PC-3 (cell line): ENCODE measurements around the gene ERICH2.

Source experiments
- EZH2phosphoT487 ChIP-seq: fragments of 300-600 bp; sonication (generic); IDR thresholded peaks from 2 replicates; pipeline ENCODE4 v1.6.1; 2018; ENCODE audit warnings: mild to moderate bottlenecking, antibody characterized with exemption, low read length, borderline replicate concordance
- TF ChIP-seq, protein P1 (sequence below): fragments of 300-600 bp; sonication (generic); conservative IDR thresholded peaks from 2 replicates; pipeline ENCODE4 v1.5.1; 2017; ENCODE audit warnings: antibody characterized with exemption, low read depth, mild to moderate bottlenecking, low read length

DNA sequence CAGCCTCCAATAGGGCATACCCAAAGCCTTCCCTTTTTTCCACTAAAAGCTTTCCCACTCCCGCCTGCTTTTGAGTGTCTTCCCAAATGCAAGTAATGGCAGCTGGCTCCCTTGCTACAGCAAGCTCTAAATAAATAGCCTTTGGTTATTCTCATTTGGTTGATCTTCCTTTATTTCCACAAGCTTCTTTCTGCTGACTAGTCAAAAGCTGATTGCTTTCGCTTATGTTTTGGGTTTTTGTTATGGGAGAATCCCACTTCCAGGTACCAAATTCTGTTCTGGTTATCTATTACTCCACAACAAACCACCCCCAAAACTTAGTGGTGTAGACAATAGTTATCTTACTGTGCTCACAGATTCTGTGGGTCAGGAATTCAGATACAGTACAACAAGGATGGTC is 32.8 kb upstream of the ERICH2 start:
- TF ChIP-seq, protein P1, sequence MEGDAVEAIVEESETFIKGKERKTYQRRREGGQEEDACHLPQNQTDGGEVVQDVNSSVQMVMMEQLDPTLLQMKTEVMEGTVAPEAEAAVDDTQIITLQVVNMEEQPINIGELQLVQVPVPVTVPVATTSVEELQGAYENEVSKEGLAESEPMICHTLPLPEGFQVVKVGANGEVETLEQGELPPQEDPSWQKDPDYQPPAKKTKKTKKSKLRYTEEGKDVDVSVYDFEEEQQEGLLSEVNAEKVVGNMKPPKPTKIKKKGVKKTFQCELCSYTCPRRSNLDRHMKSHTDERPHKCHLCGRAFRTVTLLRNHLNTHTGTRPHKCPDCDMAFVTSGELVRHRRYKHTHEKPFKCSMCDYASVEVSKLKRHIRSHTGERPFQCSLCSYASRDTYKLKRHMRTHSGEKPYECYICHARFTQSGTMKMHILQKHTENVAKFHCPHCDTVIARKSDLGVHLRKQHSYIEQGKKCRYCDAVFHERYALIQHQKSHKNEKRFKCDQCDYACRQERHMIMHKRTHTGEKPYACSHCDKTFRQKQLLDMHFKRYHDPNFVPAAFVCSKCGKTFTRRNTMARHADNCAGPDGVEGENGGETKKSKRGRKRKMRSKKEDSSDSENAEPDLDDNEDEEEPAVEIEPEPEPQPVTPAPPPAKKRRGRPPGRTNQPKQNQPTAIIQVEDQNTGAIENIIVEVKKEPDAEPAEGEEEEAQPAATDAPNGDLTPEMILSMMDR, result no peak
- no peak for TF ChIP-seq EZH2phosphoT487
